H1 (cell line): ENCODE results near the gene MKX. TPM values are rescaled to one million over a fixed set of nuclear protein-coding genes. Genes with fewer than 3 reads are reported as not detected.

ENCODE experiments used
- CTCF ChIA-PET: fragments of 300-600 bp; sonication (Branson Sonifier 250); formaldehyde crosslinking; loops from one replicate; lab custom pipeline; 2021; ENCODE audit not compliant: partially characterized antibody; lab: Charles Lee
- POLR2A ChIA-PET: fragments of 300-600 bp; sonication (Branson Sonifier 250); formaldehyde crosslinking; loops from one replicate; lab custom pipeline; 2021; ENCODE audit warnings: inconsistent platforms; ENCODE audit not compliant: partially characterized antibody; lab: Charles Lee
- DNase-seq, 2 experiments: peaks; one replicate each; pipeline versions ENCODE4 v3.0.0 to v3.0.0-alpha.2; 2010 to 2022; ENCODE audit warnings: low spot score in 2 of 2, low read depth in 1 of 2, mixed read lengths in 1 of 2
- FAIRE-seq: peaks from 2 replicates; lab custom pipeline; 2011; peaks lifted over from hg19 to GRCh38; lab: Jason Lieb, UNC
- H2AFZ ChIP-seq: 2 replicates; pipeline ENCODE4 v1.8.1; 2012; ENCODE audit warnings: low read length, inconsistent platforms
- H2AK5ac ChIP-seq: 2 replicates; pipeline ENCODE4 v1.6.1; 2013; ENCODE audit warnings: low read depth, low read length
- H2BK120ac ChIP-seq: replicated peaks from 2 replicates; pipeline ENCODE3; 2013; ENCODE audit warnings: low read depth, low read length, inconsistent platforms
- H2BK12ac ChIP-seq: 2 replicates; pipeline ENCODE4 v1.6.1; 2013; ENCODE audit warnings: low read depth, low read length
- H2BK15ac ChIP-seq: 2 replicates; pipeline ENCODE4 v1.6.1; 2013; ENCODE audit warnings: low read length
- H2BK20ac ChIP-seq: 2 replicates; pipeline ENCODE4 v1.6.1; 2013; ENCODE audit warnings: low read length
- H2BK5ac ChIP-seq: 2 replicates; pipeline ENCODE4 v1.6.1; 2013; ENCODE audit warnings: low read depth, low read length
- H3K14ac ChIP-seq: 2 replicates; pipeline ENCODE4 v1.6.1; 2013; ENCODE audit warnings: inconsistent platforms; ENCODE audit not compliant: insufficient read length
- H3K18ac ChIP-seq: 2 replicates; pipeline ENCODE4 v1.6.1; 2013; ENCODE audit warnings: low read length; ENCODE audit errors: extremely low read depth
- H3K23ac ChIP-seq: 2 replicates; pipeline ENCODE4 v1.6.1; 2013; ENCODE audit warnings: inconsistent platforms; ENCODE audit not compliant: insufficient read length
- H3K23me2 ChIP-seq: 2 replicates; pipeline ENCODE4 v1.6.1; 2013; ENCODE audit warnings: low read depth, low read length
- H3K27ac ChIP-seq: 2 replicates; pipeline ENCODE4 v1.6.1; 2011; ENCODE audit warnings: low read depth, low read length, inconsistent platforms
- H3K27me3 ChIP-seq, 4 experiments: replicated peaks in 1 of 4; 1 replicate in 1 of 4; 2 replicates in 3 of 4; pipeline versions ENCODE4 v1.6.1 to v1.8.1; 2011 to 2013; ENCODE audit warnings: low read length in 3 of 4, mild to moderate bottlenecking in 3 of 4, inconsistent platforms in 2 of 4, mixed read lengths in 2 of 4, moderate library complexity in 1 of 4; ENCODE audit not compliant: control insufficient read depth in 3 of 4, insufficient read depth in 3 of 4; ENCODE audit errors: extremely low read depth in 1 of 4
- H3K36me3 ChIP-seq, 4 experiments: 2 replicates each; pipeline versions ENCODE4 v1.6.1 to v1.8.1; 2011 to 2013; ENCODE audit warnings: mild to moderate bottlenecking in 4 of 4, low read length in 3 of 4, moderate library complexity in 2 of 4, control low read depth in 1 of 4, inconsistent platforms in 1 of 4; ENCODE audit not compliant: insufficient read depth in 4 of 4, control insufficient read depth in 2 of 4
- H3K4ac ChIP-seq: replicated peaks from 2 replicates; pipeline ENCODE3; 2013; ENCODE audit warnings: low read length, low read depth, mixed read lengths, inconsistent platforms; ENCODE audit not compliant: insufficient read length
- H3K4me1 ChIP-seq, 4 experiments: replicated peaks in 1 of 4; 1 replicate in 1 of 4; 2 replicates in 3 of 4; pipeline versions ENCODE4 v1.6.1 to v1.8.1; 2011 to 2013; ENCODE audit warnings: low read length in 3 of 4, inconsistent platforms in 2 of 4, mixed read lengths in 1 of 4; ENCODE audit not compliant: insufficient read depth in 4 of 4, control insufficient read depth in 3 of 4
- H3K4me2 ChIP-seq, 2 experiments: 2 replicates each; pipeline versions ENCODE4 v1.6.1 to v1.8.1; 2011 to 2013; ENCODE audit warnings: low read depth in 2 of 2, low read length in 2 of 2, control low read depth in 1 of 2, inconsistent platforms in 1 of 2, mild to moderate bottlenecking in 1 of 2; ENCODE audit not compliant: insufficient read depth in 1 of 2
- H3K4me3 ChIP-seq, 4 experiments: fragments of 200-600, 300-600 bp in 1 of 4; sonication (generic), shearing (Covaris generic), sonication (Bioruptor Twin) in 1 of 4; 2 replicates each; pipeline versions ENCODE4 v1.5.1 to v1.8.1; 2011 to 2016; ENCODE audit warnings: low read length in 4 of 4, low read depth in 3 of 4, control low read depth in 2 of 4, inconsistent platforms in 2 of 4, mild to moderate bottlenecking in 2 of 4, mixed read lengths in 1 of 4, moderate library complexity in 1 of 4; ENCODE audit not compliant: insufficient read depth in 2 of 4; ENCODE audit errors: extremely low read depth in 1 of 4
- H3K56ac ChIP-seq: replicated peaks from 2 replicates; pipeline ENCODE3; 2013; ENCODE audit warnings: low read depth, mild to moderate bottlenecking, mixed read lengths, low read length, inconsistent platforms; ENCODE audit not compliant: insufficient read length
- H3K79me1 ChIP-seq: 2 replicates; pipeline ENCODE4 v1.6.1; 2013; ENCODE audit warnings: low read depth, low read length, control low read depth
- H3K79me2 ChIP-seq, 2 experiments: 2 replicates each; pipeline versions ENCODE4 v1.6.1 to v1.8.1; 2012 to 2013; ENCODE audit warnings: low read length in 2 of 2, mild to moderate bottlenecking in 2 of 2, inconsistent platforms in 1 of 2; ENCODE audit not compliant: insufficient read depth in 2 of 2, control insufficient read depth in 1 of 2
- H3K9ac ChIP-seq, 4 experiments: replicated peaks in 1 of 4; 1 replicate in 1 of 4; 2 replicates in 3 of 4; pipeline versions ENCODE4 v1.6.1 to v1.8.1; 2011 to 2013; ENCODE audit warnings: low read depth in 3 of 4, low read length in 3 of 4, control low read depth in 2 of 4, mild to moderate bottlenecking in 2 of 4, moderate library complexity in 2 of 4, inconsistent platforms in 1 of 4; ENCODE audit errors: extremely low read depth in 1 of 4
- H3K9me3 ChIP-seq, 2 experiments: 2 replicates each; pipeline versions ENCODE4 v1.6.1 to v1.8.1; 2012 to 2013; ENCODE audit warnings: mild to moderate bottlenecking in 2 of 2, moderate library complexity in 2 of 2, control low read depth in 1 of 2, inconsistent platforms in 1 of 2, low read depth in 1 of 2, low read length in 1 of 2, mixed read lengths in 1 of 2; ENCODE audit not compliant: insufficient read depth in 2 of 2
- H4K20me1 ChIP-seq, 2 experiments: replicated peaks in 1 of 2; 2 replicates each; pipeline versions ENCODE3 to v1.8.1; 2011 to 2013; ENCODE audit warnings: inconsistent platforms in 2 of 2, low read length in 2 of 2, mild to moderate bottlenecking in 1 of 2; ENCODE audit not compliant: insufficient read depth in 2 of 2, control insufficient read depth in 1 of 2
- H4K5ac ChIP-seq: 2 replicates; pipeline ENCODE4 v1.6.1; 2013; ENCODE audit warnings: low read length, low read depth, mixed read lengths, inconsistent platforms; ENCODE audit not compliant: insufficient read length
- H4K8ac ChIP-seq: 2 replicates; pipeline ENCODE4 v1.8.0; 2013; ENCODE audit warnings: mild to moderate bottlenecking, moderate library complexity, low read length, inconsistent platforms; ENCODE audit not compliant: insufficient read depth; ENCODE audit errors: extremely low read depth
- H4K91ac ChIP-seq: replicated peaks from 2 replicates; pipeline ENCODE3; 2013; ENCODE audit warnings: low read length, mixed read lengths, inconsistent platforms; ENCODE audit not compliant: insufficient read length
- BRCA1 ChIP-seq: IDR thresholded peaks from 2 replicates; pipeline ENCODE4 v1.6.1; 2012; ENCODE audit warnings: low read depth, low read length, improper control_type of control experiment
- CEBPB ChIP-seq: IDR thresholded peaks from 2 replicates; pipeline ENCODE4 v1.6.1; 2012; ENCODE audit warnings: low read depth, low read length
- CHD1 ChIP-seq: IDR thresholded peaks from 2 replicates; pipeline ENCODE4 v1.6.1; 2012; ENCODE audit warnings: low read depth, low read length, improper control_type of control experiment
- CTCF ChIP-seq, 3 experiments: IDR thresholded peaks; 1 replicate in 2 of 3; 2 replicates in 1 of 3; pipeline versions ENCODE4 v1.5.1 to v1.6.1; 2011; ENCODE audit warnings: low read length in 3 of 3, mild to moderate bottlenecking in 3 of 3, inconsistent platforms in 2 of 3, low read depth in 1 of 3, moderate library complexity in 1 of 3; ENCODE audit not compliant: insufficient read depth in 1 of 3; ENCODE audit errors: control extremely low read depth in 1 of 3
- EP300 ChIP-seq, 2 experiments: IDR thresholded peaks; 1 replicate in 1 of 2; 2 replicates in 1 of 2; pipeline ENCODE4 v1.6.1; 2011 to 2012; ENCODE audit warnings: low read depth in 2 of 2, low read length in 2 of 2, mild to moderate bottlenecking in 2 of 2, borderline replicate concordance in 1 of 2, inconsistent platforms in 1 of 2, moderate library complexity in 1 of 2
- JUND ChIP-seq: IDR thresholded peaks from 2 replicates; pipeline ENCODE4 v1.6.1; 2011; ENCODE audit warnings: mild to moderate bottlenecking, improper control_type of control experiment, low read length
- KDM4A ChIP-seq: IDR thresholded peaks from one replicate; pipeline ENCODE4 v1.7.1; 2012; ENCODE audit warnings: low read depth, mild to moderate bottlenecking, moderate library complexity, low read length, inconsistent platforms; ENCODE audit not compliant: severe bottlenecking
- RXRA ChIP-seq: IDR thresholded peaks from 2 replicates; pipeline ENCODE4 v1.6.1; 2011; ENCODE audit warnings: low read depth, mild to moderate bottlenecking, low read length, moderate library complexity; ENCODE audit not compliant: insufficient read depth
- SP2 ChIP-seq: IDR thresholded peaks from 2 replicates; pipeline ENCODE4 v1.6.1; 2012; ENCODE audit warnings: mild to moderate bottlenecking, low read length, inconsistent platforms
- SP4 ChIP-seq: IDR thresholded peaks from 2 replicates; pipeline ENCODE4 v1.6.1; 2012; ENCODE audit warnings: low read length, inconsistent platforms
- TAF1 ChIP-seq: IDR thresholded peaks from 2 replicates; pipeline ENCODE4 v1.6.1; 2011; ENCODE audit warnings: mild to moderate bottlenecking, low read depth, low read length
- TCF12 ChIP-seq: IDR thresholded peaks from 2 replicates; pipeline ENCODE4 v1.6.1; 2011; ENCODE audit warnings: low read depth, mild to moderate bottlenecking, low read length
- ZNF274 ChIP-seq: IDR thresholded peaks from 2 replicates; pipeline ENCODE4 v1.7.0; 2012; ENCODE audit warnings: low read length, borderline replicate concordance; ENCODE audit errors: extremely low read depth
- WGBS, 2 experiments: shearing (Covaris generic) in 1 of 2; methylation state at CpG; one replicate each; pipeline versions ENCODE4 v1.1.6 to v1.1.7; 2013 to 2015; ENCODE audit warnings: low lambda C conversion rate in 2 of 2, mixed read lengths in 2 of 2, inconsistent platforms in 1 of 2, low coverage in 1 of 2, missing lambda C conversion rate in 1 of 2; ENCODE audit not compliant: insufficient replicate concordance in 2 of 2, insufficient coverage in 1 of 2, insufficient read length in 1 of 2; ENCODE audit errors: extremely low coverage in 1 of 2, missing lambda C conversion rate in 1 of 2; 5-methylcytosine and 5-hydroxymethylcytosine counted together
- polyA plus RNA-seq, 7 experiments: library from polyadenylated mRNA; depleted of rRNA in 3 of 7; stranded (reverse) in 5 of 7; unstranded in 2 of 7; fragments of >200 nt in 5 of 7; fragments of 200-250 nt in 2 of 7; gene quantifications; 1 replicate in 5 of 7; 2 replicates in 1 of 7; 4 replicates in 1 of 7; pipeline versions ENCODE4 v1.2.1 to v1.2.3, GENCODE V29; 2011 to 2013; ENCODE audit warnings: missing spikeins in 2 of 7, mixed read lengths in 2 of 7
- total RNA-seq: library from RNA; stranded (reverse); fragmentation: NEBNext Ultra II Directional; extraction: Animal tissue kit (Norgen Biotek cat#: 25700); gene quantifications from 2 replicates; pipeline ENCODE4 v1.2.1, GENCODE V29; 2021

MKX gene
- total and polyA plus RNA-seq, 2 of the 8 experiments (the other 6 are each of a cell fraction or from before 2014, with no cell fraction given), result 0.21 to 1.3 TPM

DNA sequence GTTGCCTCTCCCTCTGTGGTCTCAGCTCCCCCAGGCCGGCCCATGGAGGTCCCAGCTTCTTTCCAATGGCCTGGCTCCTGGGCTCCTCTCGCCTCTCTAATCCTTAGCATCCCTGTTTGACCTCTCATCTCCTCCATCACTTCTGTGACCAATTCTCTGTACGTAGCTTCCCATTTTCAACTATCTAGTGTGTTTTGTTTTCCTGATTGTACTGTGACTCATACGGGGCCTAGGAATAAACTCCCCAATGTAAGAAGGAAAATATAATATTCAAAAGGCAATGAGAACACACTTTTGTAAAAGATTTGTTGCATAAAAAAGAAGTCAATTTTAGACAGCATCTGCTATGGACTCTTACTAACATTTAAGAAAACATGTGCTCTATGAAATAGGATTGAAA, 90.3 kb downstream of the MKX start:
- FAIRE-seq (no peak), DNase-seq (no peak)
- Histone ChIP-seq H3K56ac (no peak overlapping the region), H3K4me3 (no peak overlapping the region), H3K79me2 (no peaks in the 10 kb centered on the region), H3K27ac (no peak overlapping the region), H3K36me3 (no peaks in the 10 kb centered on the region), H2BK120ac (no peak overlapping the region), H3K18ac (no peak overlapping the region), H3K9ac (no peak overlapping the region), H3K14ac (no peak overlapping the region), H3K27me3 (no peaks in the 10 kb centered on the region), H3K79me1 (no peaks in the 10 kb centered on the region), H3K4me1 (no peaks in the 10 kb centered on the region; a peak in 1 of 7 replicates), H4K8ac (no peak overlapping the region), H2BK15ac (no peak overlapping the region), H2AFZ (no peak overlapping the region), H3K4me2 (no peak overlapping the region), H3K4ac (no peak overlapping the region), H3K9me3 (no peaks in the 10 kb centered on the region), H2AK5ac (no peak overlapping the region), H2BK20ac (no peak overlapping the region), H4K20me1 (no peaks in the 10 kb centered on the region), H3K23ac (no peak overlapping the region), H3K23me2 (no peaks in the 10 kb centered on the region), H4K5ac (no peak overlapping the region), H2BK5ac (no peak overlapping the region), H2BK12ac (no peak overlapping the region), H4K91ac (no peak overlapping the region)
- CTCF ChIA-PET, result interaction anchor here (1.1 to 2.1 kb wide), 6 partner anchors 27 to 192 kb away, joined by 3 to 11 read pairs (median 4); no protein-coding TSS in a partner anchor
- WGBS, 2 experiments, result 95% methylated on average over 4 of the region's 4 CpGs; no CpG with 5 or more reads in 1 of the 2 experiments
- POLR2A ChIA-PET, result no interaction called here
- no peak for TF ChIP-seq BRCA1
- no peak for TF ChIP-seq CTCF (IDR thresholded peaks at IDR 0.05; ENCODE audit: control extremely low read depth in 1 of 3, insufficient read depth in 1 of 3, low read depth in 1 of 3, low read length in 3 of 3)
- no peak for TF ChIP-seq KDM4A
- no peak for TF ChIP-seq TCF12
- TF ChIP-seq ZNF274, result no peak
- TF ChIP-seq SP4, result no peak
- no peak for TF ChIP-seq CEBPB
- no peak for TF ChIP-seq CHD1
- no peak for TF ChIP-seq RXRA
- TF ChIP-seq JUND, result no peak
- TF ChIP-seq EP300 (IDR thresholded peaks at IDR 0.05; ENCODE audit: borderline replicate concordance in 1 of 2, low read depth in 2 of 2, low read length in 2 of 2), result no peak
- no peak for TF ChIP-seq SP2
- no peak for TF ChIP-seq TAF1
